AG09319 (cell line): ENCODE measurements around the gene ARHGAP44.

Source experiments
- DNase-seq: peaks from one replicate; pipeline ENCODE4 v3.0.0-alpha.2; 2010; ENCODE audit warnings: low read depth; ENCODE audit errors: extremely low read depth
- TF ChIP-seq, protein P1 (sequence below): IDR thresholded peaks from 2 replicates; pipeline ENCODE4 v1.5.1; 2011; ENCODE audit warnings: low read depth, mild to moderate bottlenecking, inconsistent platforms, low read length, moderate library complexity

The ARHGAP44 gene

GRCh38 chr17:13038931-13039665 lies 249.8 kb downstream of the ARHGAP44 start:
- no peak for DNase-seq
- TF ChIP-seq, protein P1, sequence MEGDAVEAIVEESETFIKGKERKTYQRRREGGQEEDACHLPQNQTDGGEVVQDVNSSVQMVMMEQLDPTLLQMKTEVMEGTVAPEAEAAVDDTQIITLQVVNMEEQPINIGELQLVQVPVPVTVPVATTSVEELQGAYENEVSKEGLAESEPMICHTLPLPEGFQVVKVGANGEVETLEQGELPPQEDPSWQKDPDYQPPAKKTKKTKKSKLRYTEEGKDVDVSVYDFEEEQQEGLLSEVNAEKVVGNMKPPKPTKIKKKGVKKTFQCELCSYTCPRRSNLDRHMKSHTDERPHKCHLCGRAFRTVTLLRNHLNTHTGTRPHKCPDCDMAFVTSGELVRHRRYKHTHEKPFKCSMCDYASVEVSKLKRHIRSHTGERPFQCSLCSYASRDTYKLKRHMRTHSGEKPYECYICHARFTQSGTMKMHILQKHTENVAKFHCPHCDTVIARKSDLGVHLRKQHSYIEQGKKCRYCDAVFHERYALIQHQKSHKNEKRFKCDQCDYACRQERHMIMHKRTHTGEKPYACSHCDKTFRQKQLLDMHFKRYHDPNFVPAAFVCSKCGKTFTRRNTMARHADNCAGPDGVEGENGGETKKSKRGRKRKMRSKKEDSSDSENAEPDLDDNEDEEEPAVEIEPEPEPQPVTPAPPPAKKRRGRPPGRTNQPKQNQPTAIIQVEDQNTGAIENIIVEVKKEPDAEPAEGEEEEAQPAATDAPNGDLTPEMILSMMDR: no peak
